HepG2 (cell line): Measurements from ENCODE around the gene UBE2G2.

Experiments
- GATAD2A ChIP-seq: IDR thresholded peaks from 2 replicates; pipeline ENCODE4 v1.6.1; 2016
- TF ChIP-seq, protein P1 (sequence below): fragments of 450-650 bp; IDR thresholded peaks from 2 replicates; pipeline ENCODE4 v1.6.1; 2016

DNA sequence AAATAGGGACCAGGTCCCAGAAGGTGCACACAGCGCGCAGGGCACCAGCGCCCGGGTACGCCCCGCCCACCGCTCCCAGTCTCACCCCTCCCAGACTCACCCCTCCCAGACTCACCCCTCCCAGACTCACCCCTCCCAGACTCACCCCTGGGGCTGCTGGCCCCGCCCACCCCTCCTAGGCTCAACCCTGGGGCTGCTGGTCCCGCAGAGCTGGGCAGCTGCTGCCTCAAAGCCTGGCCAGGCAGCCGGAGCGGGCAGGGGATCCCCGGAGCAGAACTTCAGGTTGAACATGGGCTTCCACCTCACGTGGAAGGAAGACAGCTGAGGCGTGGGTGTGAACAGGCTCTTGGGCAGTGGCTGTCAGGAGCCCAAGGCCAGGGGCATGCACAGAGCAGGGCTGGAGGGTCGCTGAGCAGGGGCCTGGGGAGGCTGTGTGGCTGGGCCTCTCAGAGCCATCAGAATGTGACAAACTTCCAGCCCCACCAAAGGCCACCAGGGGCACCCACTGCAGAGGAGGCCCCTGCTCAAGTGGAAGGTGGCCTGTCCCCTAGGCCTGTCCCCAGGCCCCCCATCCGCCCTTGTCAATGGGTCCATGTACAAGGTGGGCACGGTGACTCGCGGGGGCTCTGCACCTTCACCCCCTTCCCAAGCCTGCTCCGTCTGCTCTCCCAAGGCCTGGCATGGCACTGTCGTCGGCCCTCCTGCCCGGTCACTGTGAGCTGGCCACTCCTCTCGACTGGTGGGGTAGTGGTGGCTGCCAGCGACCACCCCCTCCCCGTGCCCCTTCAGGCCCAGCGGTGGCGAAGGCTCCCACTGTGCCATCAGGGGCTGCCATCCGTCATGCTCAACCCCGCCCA lies 36.6 kb upstream of the UBE2G2 start:
- no peak for TF ChIP-seq GATAD2A
- TF ChIP-seq, protein P1, sequence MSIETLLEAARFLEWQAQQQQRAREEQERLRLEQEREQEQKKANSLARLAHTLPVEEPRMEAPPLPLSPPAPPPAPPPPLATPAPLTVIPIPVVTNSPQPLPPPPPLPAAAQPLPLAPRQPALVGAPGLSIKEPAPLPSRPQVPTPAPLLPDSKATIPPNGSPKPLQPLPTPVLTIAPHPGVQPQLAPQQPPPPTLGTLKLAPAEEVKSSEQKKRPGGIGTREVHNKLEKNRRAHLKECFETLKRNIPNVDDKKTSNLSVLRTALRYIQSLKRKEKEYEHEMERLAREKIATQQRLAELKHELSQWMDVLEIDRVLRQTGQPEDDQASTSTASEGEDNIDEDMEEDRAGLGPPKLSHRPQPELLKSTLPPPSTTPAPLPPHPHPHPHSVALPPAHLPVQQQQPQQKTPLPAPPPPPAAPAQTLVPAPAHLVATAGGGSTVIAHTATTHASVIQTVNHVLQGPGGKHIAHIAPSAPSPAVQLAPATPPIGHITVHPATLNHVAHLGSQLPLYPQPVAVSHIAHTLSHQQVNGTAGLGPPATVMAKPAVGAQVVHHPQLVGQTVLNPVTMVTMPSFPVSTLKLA: no peak
